Stimulated activated CD8-positive, alpha-beta memory T cell treated with anti-CD3 and anti-CD28 coated beads, Interleukin-12 subunit alpha, Interleukin-12 subunit beta, amount 100 ng/mL, for 1 hour (primary cell): ENCODE measurements around the gene ATOH8.
"Not testable (repeated sequence)": the region's sequence is repeated elsewhere in the genome, so short reads cannot be mapped to it uniquely, and the experiment has no call there.

ENCODE experiments used
- DNase-seq: peaks from one replicate; pipeline ENCODE4 v3.0.0-alpha.2; 2020; ENCODE audit warnings: low read depth

The ATOH8 gene

GRCh38 chr2:85753525-85754312, at the start of gene ATOH8:
Gene ATOH8, plus strand, starts transcription at chr2:85753991. Its CDS starts 199 bp downstream, at chr2:85754190.
- DNase-seq = no peak

- no peak for DNase-seq
These were observed 49.8 kb upstream of the ATOH8 start for GRCh38 chr2:85704038-85704437.

- DNase-seq = no peak
These were observed 48.8 kb upstream of the ATOH8 start for GRCh38 chr2:85704800-85705679.

DNA sequence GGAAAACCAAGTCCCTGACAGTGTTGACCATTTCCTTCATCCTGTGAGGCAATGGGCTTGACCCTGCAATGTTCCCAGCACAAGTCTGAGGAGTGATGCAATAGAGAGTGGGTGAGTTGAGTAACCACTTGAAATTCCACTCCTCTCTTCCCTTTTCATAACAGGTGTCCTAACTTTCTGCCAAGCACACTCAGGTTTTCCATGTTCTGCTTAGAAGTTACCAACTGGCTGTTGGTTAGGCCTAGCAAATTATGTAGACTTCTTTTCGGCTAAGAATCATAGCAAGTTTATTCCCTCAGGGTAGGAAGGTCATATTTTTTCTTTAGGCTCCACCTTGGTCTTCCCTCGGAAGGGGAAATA, 48.1 kb upstream of the ATOH8 start:
- no peak for DNase-seq

DNA sequence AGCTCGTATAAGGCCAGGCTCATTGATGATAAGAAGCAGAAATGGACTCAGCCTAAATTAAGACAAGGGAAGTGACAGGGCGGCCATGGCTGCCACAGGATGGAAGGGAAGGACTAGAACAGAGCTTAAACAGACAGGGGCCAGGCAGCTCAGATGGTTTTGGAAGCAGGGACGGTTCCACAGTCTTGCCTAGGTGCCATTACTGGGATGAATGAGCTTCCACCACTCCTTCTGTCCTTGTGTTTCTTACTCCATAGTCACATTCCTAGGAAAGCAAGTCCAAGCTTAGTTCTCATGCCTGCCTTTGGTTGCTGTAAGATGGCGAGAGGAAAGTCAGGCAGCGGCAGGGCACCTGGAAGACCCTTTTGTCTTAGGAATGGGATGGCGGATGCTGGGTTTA, 47.7 kb upstream of the ATOH8 start:
- DNase-seq = no peak

GRCh38 chr2:85706599-85707296, 47.0 kb upstream of the ATOH8 start:
- DNase-seq = no peak

GRCh38 chr2:85707304-85707703, 46.5 kb upstream of the ATOH8 start:
- DNase-seq = peak; percentile 55

DNA sequence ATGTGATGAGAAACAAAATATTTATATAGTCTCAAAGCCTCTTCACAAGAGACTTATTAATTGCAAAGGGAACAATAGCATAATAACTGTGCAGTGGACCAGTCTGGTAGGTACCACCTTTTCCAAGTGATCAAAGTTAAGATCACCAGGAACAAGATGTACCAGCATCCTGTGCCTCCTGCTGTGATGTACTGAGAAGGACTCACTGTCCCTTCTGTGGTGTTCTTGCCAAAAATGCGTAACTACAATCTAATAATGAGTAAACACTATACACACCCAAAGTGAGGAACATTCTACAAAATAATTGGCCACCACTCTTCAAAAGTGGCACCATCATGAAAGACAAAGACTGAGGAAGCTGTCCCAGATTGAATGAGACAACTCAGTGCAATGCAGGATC, 45.1 kb upstream of the ATOH8 start:
- DNase-seq = no peak

- DNase-seq = no peak
These were observed 44.4 kb upstream of the ATOH8 start for GRCh38 chr2:85709401-85709811.

GRCh38 chr2:85710687-85711577, 42.9 kb upstream of the ATOH8 start:
- no peak for DNase-seq

DNA sequence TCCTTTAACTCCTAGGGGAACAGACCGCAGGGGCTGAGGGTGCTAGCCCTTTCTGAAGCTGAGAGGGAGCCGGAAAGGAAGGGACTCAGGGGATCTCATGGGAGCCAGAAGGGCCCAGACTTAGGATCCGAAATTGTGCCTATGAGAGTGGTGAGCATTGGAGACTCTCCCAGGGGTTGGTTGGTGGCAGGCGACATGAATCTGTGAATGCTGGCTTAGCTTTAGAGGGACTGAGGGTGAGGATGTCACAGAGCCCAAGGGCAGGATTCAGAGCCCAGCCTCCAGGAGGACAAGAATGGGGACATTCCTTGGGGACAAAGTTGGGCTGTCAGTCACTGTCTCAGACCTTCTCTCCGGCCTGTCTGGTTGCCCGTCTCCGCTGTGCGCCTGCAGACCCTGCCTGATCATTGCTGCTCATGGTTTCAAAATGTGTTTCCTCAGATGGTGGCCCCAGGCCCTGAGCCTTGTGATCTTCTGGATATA, 42.2 kb upstream of the ATOH8 start:
- DNase-seq = no peak

GRCh38 chr2:85712336-85712735, 41.5 kb upstream of the ATOH8 start:
- no peak for DNase-seq

- DNase-seq = no peak
These were observed 40.8 kb upstream of the ATOH8 start for GRCh38 chr2:85712849-85713612.

DNA sequence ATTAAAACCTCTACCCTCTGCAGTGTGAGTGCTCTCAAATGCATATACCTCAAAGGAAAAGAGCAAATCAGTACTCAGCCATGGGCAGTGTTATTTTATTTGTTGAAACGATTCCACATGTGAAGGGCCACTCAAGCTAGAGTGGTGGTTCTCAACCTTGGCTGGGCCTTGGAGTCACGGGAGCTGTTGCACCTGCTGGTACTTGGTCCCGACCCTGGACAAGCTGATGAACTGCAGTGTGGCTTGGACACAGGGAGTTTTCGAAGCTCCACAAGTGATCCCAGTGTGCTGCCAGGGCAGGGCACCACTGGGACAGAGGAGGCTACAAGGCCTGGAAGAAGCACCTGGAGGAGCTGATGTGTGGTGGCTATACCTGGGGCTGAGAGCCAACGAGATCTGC, 40.0 kb upstream of the ATOH8 start:
- DNase-seq = no peak

- DNase-seq = not testable (repeated sequence)
These were observed 39.4 kb upstream of the ATOH8 start for GRCh38 chr2:85714421-85714820.

- no peak for DNase-seq
These were observed 39.0 kb upstream of the ATOH8 start for GRCh38 chr2:85714841-85715240.

DNA sequence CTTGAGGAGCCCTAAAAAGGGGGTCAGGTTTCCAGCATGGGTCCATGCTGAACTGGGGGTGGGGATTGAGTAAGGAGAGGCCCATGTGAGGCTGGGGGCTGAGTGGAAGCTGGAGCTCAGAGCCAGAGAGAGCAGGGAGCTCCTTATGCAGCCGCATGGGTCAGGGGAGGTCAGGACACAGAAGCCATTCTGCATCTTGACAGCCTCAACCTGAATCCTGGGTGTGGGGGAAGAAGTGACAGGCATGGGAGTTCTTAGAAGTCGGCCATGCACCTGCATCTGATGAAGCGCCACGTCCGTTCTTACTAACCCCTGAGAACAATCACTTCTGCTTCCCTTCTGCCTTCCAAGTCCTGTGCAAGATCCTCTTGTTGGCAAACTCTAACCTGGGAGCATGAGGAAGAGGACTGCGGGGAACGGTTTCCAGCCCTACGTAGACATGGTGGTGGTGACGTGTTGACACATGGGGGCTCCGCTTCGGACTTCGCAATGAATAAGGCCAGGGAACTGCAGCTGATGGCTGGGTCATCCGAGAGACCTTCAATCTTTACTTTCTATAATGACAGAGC, 37.4 kb upstream of the ATOH8 start:
- no peak for DNase-seq

- DNase-seq = no peak
These were observed 36.3 kb upstream of the ATOH8 start for GRCh38 chr2:85717308-85718008.

DNA sequence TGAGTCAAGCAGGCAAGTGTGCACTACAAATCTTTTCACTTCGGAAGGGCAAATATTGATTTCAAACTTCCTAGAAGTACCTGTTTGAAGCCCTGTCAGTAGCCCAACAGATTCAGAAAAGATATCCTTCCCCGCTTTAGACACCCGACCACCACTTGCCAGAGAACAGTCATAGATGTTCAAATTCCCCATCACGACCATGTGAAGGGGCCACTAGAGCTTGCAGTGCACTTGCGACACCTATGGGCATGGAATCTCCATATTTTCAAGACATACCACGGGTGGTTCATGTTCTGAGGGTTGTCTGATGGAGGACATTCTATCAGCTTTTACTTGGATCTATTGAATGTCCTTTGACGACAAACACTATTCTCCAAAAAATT, 35.8 kb upstream of the ATOH8 start:
- DNase-seq = no peak
